Parathyroid adenoma (tissue), 2 donors: ENCODE data around the gene STPG3.

ENCODE experiments used
- H2AFZ ChIP-seq: fragments of 300-600 bp; sonication (generic); one replicate; pipeline ENCODE4 v1.7.0; 2017; ENCODE audit warnings: antibody characterized with exemption, mild to moderate bottlenecking
- H3K27ac ChIP-seq: fragments of 300-600 bp; sonication (generic); one replicate; pipeline ENCODE4 v1.7.0; 2017
- H3K27me3 ChIP-seq: fragments of 300-600 bp; sonication (generic); one replicate; pipeline ENCODE4 v1.7.0; 2017; ENCODE audit warnings: low read length; ENCODE audit not compliant: control insufficient read depth, insufficient read depth
- H3K36me3 ChIP-seq: fragments of 300-600 bp; sonication (generic); one replicate; pipeline ENCODE4 v1.7.0; 2017; ENCODE audit warnings: low read length; ENCODE audit not compliant: control insufficient read depth, insufficient read depth
- H3K4me1 ChIP-seq: fragments of 300-600 bp; sonication (generic); one replicate; pipeline ENCODE4 v1.7.0; 2017; ENCODE audit warnings: control low read depth
- H3K4me2 ChIP-seq: fragments of 300-600 bp; sonication (generic); one replicate; pipeline ENCODE4 v1.7.0; 2017; ENCODE audit warnings: low read length
- H3K4me3 ChIP-seq: fragments of 300-600 bp; sonication (generic); one replicate; pipeline ENCODE4 v1.7.0; 2017; ENCODE audit warnings: low read depth, low read length
- H3K79me2 ChIP-seq: fragments of 300-600 bp; sonication (generic); one replicate; pipeline ENCODE4 v1.7.0; 2017; ENCODE audit warnings: control low read depth
- H3K9ac ChIP-seq: fragments of 300-600 bp; sonication (generic); one replicate; pipeline ENCODE4 v1.7.0; 2017; ENCODE audit warnings: mild to moderate bottlenecking
- H3K9me3 ChIP-seq: fragments of 300-600 bp; sonication (generic); one replicate; pipeline ENCODE4 v1.7.0; 2017; ENCODE audit warnings: low read length; ENCODE audit not compliant: control insufficient read depth
- CTCF ChIP-seq: fragments of 300-600 bp; sonication (generic); IDR thresholded peaks from one replicate; pipeline ENCODE4 v1.7.0; 2017; ENCODE audit warnings: antibody characterized with exemption, mild to moderate bottlenecking
- donor health status: primary hyperparathyroidism.

STPG3 gene

GRCh38 chr9:137265496-137266161 lies 14.5 kb downstream of the STPG3 start:
- H3K4me2 ChIP-seq: no peak overlapping the region
- no peaks in the 10 kb centered on the region for H3K9me3 ChIP-seq
- no peaks in the 10 kb centered on the region for H3K79me2 ChIP-seq
- H2AFZ ChIP-seq: no peak overlapping the region
- no peak overlapping the region for H3K4me3 ChIP-seq
- H3K4me1 ChIP-seq: peaks cover 4% of the 10 kb centered on the region
- TF ChIP-seq CTCF: no peak
- H3K27me3 ChIP-seq: no peaks in the 10 kb centered on the region
- H3K27ac ChIP-seq: no peak overlapping the region
- no peak overlapping the region for H3K9ac ChIP-seq
- no peaks in the 10 kb centered on the region for H3K36me3 ChIP-seq

- Histone ChIP-seq H3K79me2 (no peaks in the 10 kb centered on the region), H3K27me3 (no peaks in the 10 kb centered on the region), H3K9ac (no peak overlapping the region), H3K4me3 (no peak overlapping the region), H3K4me1 (peaks cover 4% of the 10 kb centered on the region), H3K4me2 (no peak overlapping the region), H3K36me3 (no peaks in the 10 kb centered on the region), H2AFZ (no peak overlapping the region), H3K9me3 (no peaks in the 10 kb centered on the region), H3K27ac (no peak overlapping the region)
- TF ChIP-seq CTCF: no peak
Measured at GRCh38 chr9:137266162-137266527, 15.1 kb downstream of the STPG3 start.

- Histone ChIP-seq H3K36me3 (no peaks in the 10 kb centered on the region), H3K9ac (no peak overlapping the region), H3K27me3 (no peaks in the 10 kb centered on the region), H3K27ac (no peak overlapping the region), H3K4me3 (no peak overlapping the region), H3K79me2 (no peaks in the 10 kb centered on the region), H3K4me1 (peaks cover 4% of the 10 kb centered on the region), H3K4me2 (no peak overlapping the region), H2AFZ (no peak overlapping the region), H3K9me3 (no peaks in the 10 kb centered on the region)
- TF ChIP-seq CTCF: no peak
Measured at GRCh38 chr9:137266585-137267453, 15.7 kb downstream of the STPG3 start.

- no peak overlapping the region for H2AFZ ChIP-seq
- H3K4me3 ChIP-seq: no peak overlapping the region
- TF ChIP-seq CTCF: no peak
- no peak overlapping the region for H3K27ac ChIP-seq
- H3K4me1 ChIP-seq: peaks cover 4% of the 10 kb centered on the region
- H3K79me2 ChIP-seq: no peaks in the 10 kb centered on the region
- H3K36me3 ChIP-seq: no peaks in the 10 kb centered on the region
- H3K9ac ChIP-seq: no peak overlapping the region
- H3K4me2 ChIP-seq: no peak overlapping the region
- H3K27me3 ChIP-seq: no peaks in the 10 kb centered on the region
- no peaks in the 10 kb centered on the region for H3K9me3 ChIP-seq
Measured at GRCh38 chr9:137267933-137268355, 16.9 kb downstream of the STPG3 start.
